Left ventricle myocardium inferior (tissue), 1 donor: ENCODE data around the gene PRKACG. TPM values are rescaled to one million over a fixed set of nuclear protein-coding genes. Genes with fewer than 3 reads are reported as not detected.

Experiments used
- DNase-seq: peaks from one replicate; pipeline ENCODE4 v3.0.0-alpha.2; 2020
- H3K27ac ChIP-seq: fragments of 200-600 bp; replicated peaks from 2 replicates; pipeline ENCODE4 v1.8.0; 2021
- H3K27me3 ChIP-seq: fragments of 200-600 bp; 2 replicates; pipeline ENCODE4 v1.8.0; 2021; ENCODE audit warnings: low read depth
- H3K36me3 ChIP-seq: fragments of 200-600 bp; 2 replicates; pipeline ENCODE4 v1.8.0; 2021
- H3K4me1 ChIP-seq: fragments of 200-600 bp; 2 replicates; pipeline ENCODE4 v1.8.0; 2021
- H3K4me3 ChIP-seq: fragments of 200-600 bp; 2 replicates; pipeline ENCODE4 v1.8.0; 2021; ENCODE audit warnings: mild to moderate bottlenecking, moderate library complexity
- H3K9me3 ChIP-seq: fragments of 200-600 bp; replicated peaks from 2 replicates; pipeline ENCODE4 v1.8.0; 2021
- CTCF ChIP-seq: fragments of 200-600 bp; IDR thresholded peaks from 2 replicates; pipeline ENCODE4 v1.8.0; 2021; ENCODE audit warnings: antibody characterized with exemption, mild to moderate bottlenecking, borderline replicate concordance
- intact Hi-C: fragments of 100-400 bp; cut with micrococcal nuclease; formaldehyde crosslinking; loops from one replicate; pipeline ENCODE4 v1.11.0; 2022
- total RNA-seq: library from RNA; stranded (reverse); fragmentation: NEBNext Ultra II Directional; extraction: Animal tissue kit (Norgen Biotek cat#: 25700); gene quantifications from one replicate; pipeline ENCODE4 v1.2.1, GENCODE V29; 2021
- donor health status: DM: no; HTN: yes; CAD: no; lungs with severe emphysema.

PRKACG gene
- total RNA-seq, 1 donor from 2014 or later = not detected

DNA sequence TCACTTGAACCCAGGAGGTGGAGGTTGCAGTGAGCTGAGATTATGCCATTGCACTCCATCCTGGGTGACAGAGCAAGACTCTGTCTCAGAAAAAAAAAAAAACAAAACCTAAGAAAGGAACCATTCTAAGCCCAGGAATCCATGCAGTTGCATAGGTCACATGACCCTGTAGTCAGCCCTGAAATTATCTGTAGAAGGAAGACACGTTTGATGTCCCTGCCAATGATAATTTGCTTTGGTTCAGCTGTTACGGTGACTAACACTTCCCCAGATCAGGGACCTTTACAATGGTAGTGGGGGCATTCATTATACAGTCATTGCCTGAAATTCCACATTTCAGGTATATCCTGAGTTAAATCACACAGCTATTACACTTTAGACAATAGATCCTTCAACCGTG, 50.5 kb downstream of the PRKACG start:
- no peak overlapping the region for H3K4me3 ChIP-seq
- no peaks in the 10 kb centered on the region for H3K36me3 ChIP-seq
- intact Hi-C loops = no loop called here
- peaks cover 39% of the 10 kb centered on the region for H3K4me1 ChIP-seq
- no peak for TF ChIP-seq CTCF
- H3K27ac ChIP-seq = no peak overlapping the region
- H3K9me3 ChIP-seq = no peaks in the 10 kb centered on the region
- no peaks in the 10 kb centered on the region for H3K27me3 ChIP-seq
- DNase-seq = no peak

Other genes starting within 250 kb of the PRKACG start
- 43.4 TPM for gene FXN, start 21.6 kb upstream of the PRKACG start, total RNA-seq
- 130 TPM for gene TJP2, start 160.2 kb upstream of the PRKACG start, total RNA-seq